ENCODE results near the gene PHF2. TPM values are rescaled to one million over a fixed set of nuclear protein-coding genes. Genes with fewer than 3 reads are reported as not detected.

PHF2 gene
- total RNA-seq, 1 experiment from 2014 or later, result 32.2 TPM

DNA sequence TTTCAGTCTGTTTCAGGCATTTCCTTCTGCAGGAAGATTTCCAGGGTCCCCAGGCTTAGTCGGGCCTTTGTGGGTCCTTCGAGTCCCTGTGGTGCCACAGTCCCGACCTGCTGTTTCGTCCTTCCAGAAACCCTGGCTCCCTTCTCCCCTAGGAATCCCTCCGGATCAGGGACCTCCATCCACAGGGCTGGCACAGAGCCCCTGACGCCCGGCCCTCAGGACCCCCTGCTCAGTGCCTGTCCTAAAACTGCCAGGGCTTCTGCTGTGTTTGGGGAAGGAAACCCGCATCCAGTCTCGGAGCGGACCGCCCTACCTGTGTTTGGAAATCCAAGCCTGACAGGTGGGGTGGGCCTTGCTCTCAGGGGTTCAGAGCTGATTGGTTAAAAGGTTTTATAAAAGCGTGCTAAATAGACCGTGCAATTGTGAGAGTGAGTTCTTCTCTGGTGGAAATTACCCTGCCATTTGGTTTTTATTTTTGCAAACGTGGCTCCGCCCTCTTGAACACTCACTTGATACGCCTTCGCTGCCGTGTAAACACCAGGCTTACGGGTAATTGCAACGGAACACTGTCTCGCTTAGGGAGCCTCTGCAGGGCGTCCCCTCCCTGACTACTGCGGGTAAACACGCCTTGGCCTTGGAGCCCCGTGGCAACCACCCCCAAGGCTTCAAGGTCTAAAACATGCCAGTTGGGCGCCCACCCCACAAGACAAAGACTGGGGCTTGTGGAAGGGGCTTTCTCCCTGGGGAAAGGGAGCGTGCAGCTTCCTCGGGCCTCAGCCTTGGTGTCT is 121.2 kb downstream of the PHF2 start:
- no peak overlapping the region for H3K4me3 ChIP-seq
- H3K27me3 ChIP-seq, result no peaks in the 10 kb centered on the region
- no peak for DNase-seq
- H3K4me1 ChIP-seq, result no peaks in the 10 kb centered on the region
- H3K9me3 ChIP-seq (replicated peaks), result no peaks in the 10 kb centered on the region
- no peak overlapping the region for H3K27ac ChIP-seq
- no peaks in the 10 kb centered on the region for H3K36me3 ChIP-seq

DNA sequence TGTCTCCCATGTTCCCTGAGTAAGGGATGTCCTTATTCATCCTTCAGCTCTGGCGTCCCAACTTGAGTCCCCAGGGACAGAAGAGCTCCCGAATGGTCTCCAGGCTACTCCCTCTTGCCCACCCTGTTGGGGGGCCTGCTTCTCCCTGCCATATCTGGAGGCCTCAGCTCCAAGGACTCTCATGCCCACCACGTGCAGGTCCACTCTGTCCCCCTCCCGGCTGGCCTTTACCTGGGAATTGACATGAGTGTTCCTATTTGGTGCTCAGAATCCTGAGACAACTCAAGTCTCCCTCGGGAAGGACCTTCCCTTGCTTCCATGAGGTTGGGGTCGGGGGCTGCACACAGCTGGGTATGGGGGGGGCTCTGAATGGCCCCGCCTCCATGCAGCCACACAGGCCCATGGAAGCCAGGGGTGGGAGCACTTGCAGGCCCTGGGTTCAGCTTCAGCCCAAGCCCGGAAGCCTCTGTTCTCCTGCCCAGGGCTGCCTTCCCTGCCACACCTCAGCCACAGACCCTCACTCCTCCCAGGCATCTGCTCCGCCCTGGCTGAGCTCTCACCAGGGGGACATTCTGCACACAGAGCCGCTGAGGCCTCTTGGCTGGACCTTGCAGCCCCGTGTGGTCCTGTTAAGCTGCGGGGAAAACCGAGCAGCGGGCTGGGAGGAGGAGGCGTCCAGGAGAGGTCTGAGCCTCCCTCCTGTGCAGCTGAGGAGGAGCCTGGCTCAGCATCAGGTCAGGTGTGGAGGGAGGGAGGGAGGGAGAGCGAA is 121.9 kb downstream of the PHF2 start:
- no peak for DNase-seq
- H3K9me3 ChIP-seq (replicated peaks), result no peaks in the 10 kb centered on the region

DNA sequence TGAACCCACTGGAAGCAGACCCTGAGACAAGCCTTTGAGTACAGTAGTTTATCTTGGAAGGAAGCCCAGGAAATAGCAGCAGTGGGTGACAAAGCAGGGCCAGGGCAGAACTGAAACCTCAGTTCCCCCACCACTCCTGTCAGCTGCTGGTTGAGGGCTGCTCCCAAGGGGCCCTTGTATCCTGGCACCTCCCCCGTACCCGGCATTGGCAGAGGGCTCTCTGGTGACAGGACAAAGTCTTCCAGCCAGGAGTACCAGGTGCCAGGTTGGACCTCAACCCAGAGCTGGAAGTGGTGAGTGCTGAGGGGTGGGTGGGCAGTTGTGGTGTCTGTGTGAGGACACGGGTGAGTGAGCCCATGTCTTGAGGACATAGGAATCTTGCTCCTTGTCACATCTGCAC is 123.3 kb downstream of the PHF2 start:
- Histone ChIP-seq H3K4me1 (no peaks in the 10 kb centered on the region), H3K9me3 (replicated peaks) (no peaks in the 10 kb centered on the region), H3K4me3 (no peak overlapping the region), H3K27me3 (no peaks in the 10 kb centered on the region), H3K36me3 (no peaks in the 10 kb centered on the region), H3K27ac (no peak overlapping the region)
- no peak for DNase-seq

More for the DNA sequence above, 121.9 kb downstream of the PHF2 start:
- H3K36me3 ChIP-seq, result no peaks in the 10 kb centered on the region
- H3K27me3 ChIP-seq, result no peaks in the 10 kb centered on the region
- no peak overlapping the region for H3K4me3 ChIP-seq
- no peak overlapping the region for H3K27ac ChIP-seq
- no peaks in the 10 kb centered on the region for H3K4me1 ChIP-seq

DNA sequence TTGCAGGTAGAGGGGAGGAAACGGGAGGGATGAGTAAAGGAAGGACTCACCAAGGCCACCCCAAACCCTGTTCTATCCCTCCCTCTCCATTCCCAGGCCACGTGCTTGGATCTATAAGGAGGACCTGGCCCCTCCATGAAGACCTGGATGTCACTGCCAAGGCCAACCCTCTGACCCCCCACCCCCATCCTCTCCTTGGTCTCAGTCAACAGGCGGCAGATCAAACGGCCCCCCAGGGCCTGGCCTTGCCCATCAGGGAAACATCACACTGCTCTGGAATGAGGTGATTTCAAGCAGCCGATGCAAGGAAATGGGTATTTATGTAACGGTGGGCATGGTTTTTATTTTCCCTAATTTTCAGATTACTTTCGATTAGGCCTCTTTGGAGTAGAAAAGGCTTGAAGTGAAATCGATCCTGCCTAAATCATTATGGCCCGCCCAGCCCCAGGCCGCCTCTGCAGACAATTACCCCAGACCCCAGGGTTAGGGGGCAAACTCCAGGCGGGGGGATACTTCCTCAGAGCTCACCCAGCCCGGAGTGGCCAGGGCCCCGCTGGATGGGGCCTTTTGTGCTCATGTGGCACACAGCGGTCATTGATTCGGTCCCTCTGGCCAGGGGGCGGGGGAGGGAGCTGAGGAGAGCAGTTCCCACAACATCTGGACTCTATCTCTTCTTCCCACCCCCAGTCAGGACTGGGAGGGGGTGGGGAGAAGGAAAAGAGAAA is 125.3 kb downstream of the PHF2 start:
- no peaks in the 10 kb centered on the region for H3K27me3 ChIP-seq
- no peaks in the 10 kb centered on the region for H3K9me3 ChIP-seq (replicated peaks)
- H3K27ac ChIP-seq, result no peak overlapping the region
- H3K36me3 ChIP-seq, result no peaks in the 10 kb centered on the region
- H3K4me3 ChIP-seq, result no peak overlapping the region
- H3K4me1 ChIP-seq, result no peaks in the 10 kb centered on the region
- no peak for DNase-seq

GRCh38 chr9:93702261-93702660 is 125.9 kb downstream of the PHF2 start:
- Histone ChIP-seq H3K9me3 (replicated peaks) (no peaks in the 10 kb centered on the region), H3K4me3 (no peak overlapping the region), H3K4me1 (no peaks in the 10 kb centered on the region), H3K27ac (no peak overlapping the region), H3K27me3 (no peaks in the 10 kb centered on the region), H3K36me3 (no peaks in the 10 kb centered on the region)
- DNase-seq, result no peak

DNA sequence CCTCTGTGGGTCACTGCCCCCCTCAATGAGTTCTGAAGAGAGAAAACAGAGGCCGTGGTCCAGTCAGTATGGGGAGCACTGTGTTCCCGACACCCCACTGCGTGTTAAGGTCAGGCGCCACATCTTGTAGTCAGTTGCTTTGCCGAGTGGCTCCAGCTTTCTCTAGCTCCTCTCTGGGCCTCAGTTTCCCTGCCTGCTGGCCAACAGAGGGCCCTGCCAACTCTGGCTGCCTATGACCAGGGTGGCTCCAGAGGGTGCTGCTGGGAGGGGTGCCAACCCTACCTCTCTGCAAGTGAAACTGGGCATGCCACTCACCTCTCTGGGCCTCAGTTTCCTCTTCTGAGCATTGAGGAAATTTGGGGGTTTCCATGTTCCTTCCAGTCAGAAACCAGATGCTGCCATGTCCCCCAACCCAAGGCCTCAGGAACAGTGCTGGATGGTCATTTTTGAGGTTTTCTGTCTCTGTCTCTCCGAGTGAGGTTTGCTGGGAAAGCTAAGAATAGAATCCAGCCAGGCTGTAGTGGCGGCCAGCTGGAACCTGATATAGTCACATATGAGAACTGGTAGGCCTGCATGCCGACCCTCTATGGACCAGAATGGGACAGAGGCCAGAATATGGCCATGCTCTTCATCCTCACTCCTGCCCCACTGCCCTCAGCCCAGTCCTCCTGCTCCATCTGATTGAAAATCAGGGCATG is 132.1 kb downstream of the PHF2 start:
- Histone ChIP-seq H3K36me3 (no peaks in the 10 kb centered on the region), H3K27me3 (no peaks in the 10 kb centered on the region; the same call in 1 of the 2 replicates), H3K4me1 (no peaks in the 10 kb centered on the region), H3K4me3 (no peak overlapping the region), H3K9me3 (replicated peaks) (no peaks in the 10 kb centered on the region), H3K27ac (no peak overlapping the region)
- no peak for DNase-seq

- H3K9me3 ChIP-seq (replicated peaks), result no peaks in the 10 kb centered on the region
- no peaks in the 10 kb centered on the region for H3K4me1 ChIP-seq
- no peak for DNase-seq
- H3K36me3 ChIP-seq, result no peaks in the 10 kb centered on the region
- H3K4me3 ChIP-seq, result no peak overlapping the region
- H3K27me3 ChIP-seq, result no peaks in the 10 kb centered on the region; the same call in 1 of the 2 replicates
- no peak overlapping the region for H3K27ac ChIP-seq
These were observed 132.6 kb downstream of the PHF2 start for GRCh38 chr9:93708987-93709302.

GRCh38 chr9:93709600-93710369 is 133.4 kb downstream of the PHF2 start:
- Histone ChIP-seq H3K4me1 (no peaks in the 10 kb centered on the region), H3K27me3 (no peaks in the 10 kb centered on the region; the same call in 1 of the 2 replicates), H3K4me3 (no peak overlapping the region), H3K36me3 (no peaks in the 10 kb centered on the region), H3K9me3 (replicated peaks) (no peaks in the 10 kb centered on the region), H3K27ac (no peak overlapping the region)
- peak in 1 of 2 experiments; percentile 17 for DNase-seq

- Histone ChIP-seq H3K9me3 (replicated peaks) (no peaks in the 10 kb centered on the region), H3K27ac (no peak overlapping the region), H3K4me1 (no peaks in the 10 kb centered on the region), H3K27me3 (no peaks in the 10 kb centered on the region; the same call in 1 of the 2 replicates), H3K4me3 (no peak overlapping the region), H3K36me3 (no peaks in the 10 kb centered on the region)
- no peak for DNase-seq
These were observed 134.0 kb downstream of the PHF2 start for GRCh38 chr9:93710370-93710723.

GRCh38 chr9:93711002-93711401 is 134.6 kb downstream of the PHF2 start:
- H3K9me3 ChIP-seq (replicated peaks), result peaks cover 5% of the 10 kb centered on the region; the same call in 1 of the 2 replicates
- H3K4me3 ChIP-seq, result no peak overlapping the region
- H3K4me1 ChIP-seq, result no peaks in the 10 kb centered on the region
- no peak overlapping the region for H3K27ac ChIP-seq
- no peak for DNase-seq
- no peaks in the 10 kb centered on the region for H3K36me3 ChIP-seq
- H3K27me3 ChIP-seq, result no peaks in the 10 kb centered on the region; the same call in 1 of the 2 replicates

- Histone ChIP-seq H3K4me3 (no peak overlapping the region), H3K27me3 (no peaks in the 10 kb centered on the region; the same call in 1 of the 2 replicates), H3K9me3 (replicated peaks) (peaks cover 6% of the 10 kb centered on the region; the same call in 1 of the 2 replicates), H3K36me3 (no peaks in the 10 kb centered on the region), H3K27ac (no peak overlapping the region), H3K4me1 (no peaks in the 10 kb centered on the region)
- DNase-seq, result no peak
These were observed 136.5 kb downstream of the PHF2 start for GRCh38 chr9:93712896-93713295.

DNA sequence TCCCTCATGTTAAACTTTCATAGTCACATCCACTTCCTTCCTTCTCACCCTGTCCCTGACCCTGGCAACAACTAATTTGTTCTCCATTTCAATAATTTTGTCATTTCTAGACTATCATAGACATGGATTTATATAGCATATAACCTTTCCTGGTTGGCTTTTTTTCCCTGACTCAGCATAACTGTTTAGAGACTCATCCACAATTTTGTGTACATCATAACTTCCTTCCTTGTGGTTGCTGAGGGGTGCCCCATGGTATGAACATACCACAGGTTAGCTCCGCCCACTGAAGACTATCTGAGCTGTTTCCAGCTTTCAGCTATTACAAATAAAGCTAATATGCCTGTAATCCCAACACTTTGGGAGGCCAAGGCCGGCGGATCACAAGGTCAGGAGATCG is 137.3 kb downstream of the PHF2 start:
- no peak overlapping the region for H3K27ac ChIP-seq
- H3K27me3 ChIP-seq, result no peaks in the 10 kb centered on the region; the same call in 1 of the 2 replicates
- H3K4me3 ChIP-seq, result no peak overlapping the region
- H3K9me3 ChIP-seq (replicated peaks), result peaks cover 6% of the 10 kb centered on the region; the same call in 1 of the 2 replicates
- no peaks in the 10 kb centered on the region for H3K36me3 ChIP-seq
- no peaks in the 10 kb centered on the region for H3K4me1 ChIP-seq
- DNase-seq, result no peak

- Histone ChIP-seq H3K4me3 (no peak overlapping the region), H3K27me3 (no peaks in the 10 kb centered on the region; the same call in 1 of the 2 replicates), H3K9me3 (replicated peaks) (no peaks in the 10 kb centered on the region), H3K4me1 (no peaks in the 10 kb centered on the region), H3K27ac (no peak overlapping the region), H3K36me3 (no peaks in the 10 kb centered on the region)
- no peak for DNase-seq
These were observed 145.1 kb downstream of the PHF2 start for GRCh38 chr9:93721417-93721965.

DNA sequence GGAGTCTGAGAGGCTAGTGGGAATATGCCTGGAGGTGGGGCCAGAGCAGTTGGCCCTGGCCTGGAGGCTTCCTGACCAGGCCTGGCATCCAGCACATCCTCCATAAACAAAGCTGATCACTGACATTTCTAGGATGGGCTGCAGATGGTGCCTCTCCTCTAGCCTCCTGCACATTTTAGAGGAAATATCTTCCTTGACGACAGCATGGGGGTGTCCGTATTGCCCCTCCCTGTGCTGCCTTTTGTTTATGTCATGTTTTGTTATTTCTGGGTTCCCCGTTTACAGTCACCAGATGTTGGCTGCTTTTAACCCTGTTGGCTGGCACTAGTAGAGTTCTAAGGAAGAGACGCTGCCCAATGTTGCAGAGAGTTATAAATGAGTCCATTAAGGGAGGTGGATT is 148.5 kb downstream of the PHF2 start:
- Histone ChIP-seq H3K4me1 (no peaks in the 10 kb centered on the region), H3K36me3 (no peaks in the 10 kb centered on the region), H3K4me3 (no peak overlapping the region), H3K9me3 (replicated peaks) (no peaks in the 10 kb centered on the region), H3K27ac (no peak overlapping the region), H3K27me3 (peaks cover 15% of the 10 kb centered on the region; the same call in 1 of the 2 replicates)
- no peak for DNase-seq
